ENCODE data around the gene INTS6.

INTS6 gene

DNA sequence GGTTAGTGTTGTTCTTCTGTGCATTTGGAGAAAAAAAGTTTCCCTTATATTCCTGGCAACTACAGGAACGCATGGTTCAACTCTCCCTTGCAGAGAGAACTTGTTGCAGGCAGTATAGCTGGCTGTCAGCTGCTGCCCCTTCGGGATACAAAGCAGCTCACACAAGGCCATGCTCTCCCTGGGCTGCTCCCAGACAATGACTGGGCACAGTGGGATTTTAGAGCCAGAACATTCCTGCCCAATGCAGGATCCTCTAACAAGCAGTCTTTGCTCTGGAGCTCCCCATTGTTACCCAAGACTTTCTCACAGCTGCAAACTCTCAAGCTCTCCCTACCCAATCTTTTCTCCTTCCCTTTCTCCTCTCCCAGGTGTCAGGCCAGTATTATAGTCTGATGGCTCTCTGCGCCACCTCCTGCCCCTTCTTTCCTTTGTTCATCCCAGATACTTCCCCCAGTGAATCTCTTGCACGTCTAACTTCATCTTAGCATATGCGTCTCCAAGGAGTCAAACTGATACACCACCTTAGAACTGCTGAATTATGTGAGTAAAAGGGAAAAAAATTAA is 140.8 kb downstream of the INTS6 start:
- no peak for DNase-seq

Measured in T-helper 2 cell (primary cell).